GM12891 (cell line): ENCODE measurements around the gene DNAJA1.

Experiments used
- DNase-seq: peaks from one replicate; pipeline ENCODE4 v3.0.0; 2011; ENCODE audit warnings: low spot score; ENCODE audit not compliant: insufficient read length
- FAIRE-seq: peaks from 2 replicates; lab custom pipeline; 2011; peaks lifted over from hg19 to GRCh38; lab: Jason Lieb, UNC
- PAX5 ChIP-seq: IDR thresholded peaks from 2 replicates; pipeline ENCODE4 v1.6.1; 2011; ENCODE audit warnings: low read length, moderate library complexity, mild to moderate bottlenecking; ENCODE audit not compliant: insufficient read depth, severe bottlenecking
- POLR2A ChIP-seq: IDR thresholded peaks from 2 replicates; pipeline ENCODE4 v1.6.1; 2011; ENCODE audit warnings: low read depth, low read length, control low read depth
- POLR2AphosphoS5 ChIP-seq: IDR thresholded peaks from 2 replicates; pipeline ENCODE4 v1.6.1; 2011; ENCODE audit warnings: low read depth, low read length, control low read depth
- POU2F2 ChIP-seq: IDR thresholded peaks from 2 replicates; pipeline ENCODE4 v1.6.1; 2011; ENCODE audit warnings: low read depth, mild to moderate bottlenecking, control low read depth, low read length, moderate library complexity
- SPI1 ChIP-seq: IDR thresholded peaks from 2 replicates; pipeline ENCODE4 v1.6.1; 2011; ENCODE audit warnings: low read depth, low read length, control low read depth
- TAF1 ChIP-seq: IDR thresholded peaks from 2 replicates; pipeline ENCODE4 v1.6.1; 2011; ENCODE audit warnings: low read depth, low read length, control low read depth

DNAJA1 gene

GRCh38 chr9:33044162-33044673 lies 19.1 kb downstream of the DNAJA1 start:
- peak; percentile 97 for FAIRE-seq
- DNase-seq, result peak; percentile 66
- no peak for TF ChIP-seq TAF1
- TF ChIP-seq POLR2A, result peak; percentile 87
- TF ChIP-seq SPI1, result peak; percentile 62
- peak; percentile 88 for TF ChIP-seq POLR2AphosphoS5

- FAIRE-seq, result no peak
- no peak for DNase-seq
- TF ChIP-seq TAF1, result no peak
These were observed 19.7 kb downstream of the DNAJA1 start for GRCh38 chr9:33044677-33045282.

- DNase-seq (no peak), FAIRE-seq (no peak)
- TF ChIP-seq TAF1 (no peak), POLR2A (no peak), POU2F2 (no peak), SPI1 (no peak), POLR2AphosphoS5 (no peak), PAX5 (no peak)
These were observed 21.0 kb downstream of the DNAJA1 start for GRCh38 chr9:33046061-33046460.

GRCh38 chr9:33048054-33048465 lies 23.0 kb downstream of the DNAJA1 start:
- no peak for FAIRE-seq
- no peak for TF ChIP-seq PAX5
- no peak for TF ChIP-seq POU2F2
- TF ChIP-seq POLR2AphosphoS5, result no peak
- no peak for TF ChIP-seq SPI1
- TF ChIP-seq POLR2A, result no peak
- DNase-seq, result no peak

GRCh38 chr9:33049680-33050361 lies 24.7 kb downstream of the DNAJA1 start:
- TF ChIP-seq SPI1 (no peak), POLR2A (no peak), POLR2AphosphoS5 (no peak), TAF1 (no peak), PAX5 (no peak), POU2F2 (no peak)
- no peak for DNase-seq
- FAIRE-seq, result peak; percentile 47

- DNase-seq (no peak), FAIRE-seq (peak; percentile 64)
- TF ChIP-seq SPI1 (peak; percentile 73), POU2F2 (no peak)
These were observed 26.1 kb downstream of the DNAJA1 start for GRCh38 chr9:33051144-33051543.

- no peak for DNase-seq
- TF ChIP-seq TAF1 (no peak), SPI1 (peak; percentile 80), POU2F2 (no peak), POLR2A (0 out of 2 replicates have a peak, but pooled peaks have one; percentile 21)
- peak; percentile 76 for FAIRE-seq
These were observed 40.3 kb downstream of the DNAJA1 start for GRCh38 chr9:33065157-33066076.

GRCh38 chr9:33068991-33069390 lies 43.9 kb downstream of the DNAJA1 start:
- TF ChIP-seq TAF1 (no peak), POU2F2 (no peak), POLR2AphosphoS5 (no peak), SPI1 (no peak), POLR2A (no peak), PAX5 (no peak)
- FAIRE-seq (no peak), DNase-seq (no peak)

GRCh38 chr9:33076046-33077004 lies 51.3 kb downstream of the DNAJA1 start, which contains the start of gene SMU1:
Gene SMU1 (minus strand): TSS chr9:33076674. CDS start chr9:33076608, 66 bp downstream.
- peak; percentile 97 for FAIRE-seq

More at GRCh38 chr9:33076046-33077004, 51.3 kb downstream of the DNAJA1 start, which contains the start of gene SMU1:
- peak; percentile 87 for DNase-seq
- TF ChIP-seq POLR2A, result peak; percentile 91
- no peak for TF ChIP-seq PAX5
- peak; percentile 51 for TF ChIP-seq POU2F2
- TF ChIP-seq TAF1, result peak; percentile 57
- 0 out of 2 replicates have a peak, but pooled peaks have one; percentile 9 for TF ChIP-seq SPI1
- peak; percentile 86 for TF ChIP-seq POLR2AphosphoS5
